Natural killer cell (primary cell): ENCODE data around the gene HOXB7. TPM values are rescaled to one million over a fixed set of nuclear protein-coding genes. Genes with fewer than 3 reads are reported as not detected.

Experiments used
- ATAC-seq, 3 donors: fragments of 150-1000 bp in 2 of 3; fragments of 200-7000 bp in 1 of 3; cut with Tn5 transposase; 1 replicate in 1 of 3; 2 replicates in 2 of 3; pipeline ENCODE4 v1.10.0; 2021; ENCODE audit warnings: mild to moderate bottlenecking in 2 of 3, moderate library complexity in 2 of 3
- DNase-seq, 2 donors: peaks; one replicate each; pipeline versions ENCODE4 v3.0.0 to v3.0.0-alpha.2; 2013 to 2021; ENCODE audit warnings: mixed read lengths in 1 of 2
- H3K27ac ChIP-seq: one replicate; pipeline ENCODE4 v1.5.1; 2013; ENCODE audit warnings: mild to moderate bottlenecking, low read length
- H3K27me3 ChIP-seq: one replicate; pipeline ENCODE4 v1.6.1; 2013; ENCODE audit warnings: low read length; ENCODE audit not compliant: control insufficient read depth, insufficient read depth
- H3K36me3 ChIP-seq: one replicate; pipeline ENCODE4 v1.6.1; 2013; ENCODE audit warnings: low read length; ENCODE audit not compliant: control insufficient read depth, insufficient read depth
- H3K4me1 ChIP-seq: one replicate; pipeline ENCODE4 v1.6.1; 2013; ENCODE audit warnings: low read length; ENCODE audit not compliant: control insufficient read depth, insufficient read depth
- H3K4me3 ChIP-seq: one replicate; pipeline ENCODE4 v1.5.1; 2013; ENCODE audit warnings: low read length
- H3K9me3 ChIP-seq: one replicate; pipeline ENCODE4 v1.6.1; 2013; ENCODE audit warnings: low read length; ENCODE audit not compliant: control insufficient read depth, insufficient read depth
- H3K27ac Mint-ChIP-seq, 2 donors: one replicate each; pipeline ENCODE4 v1.8.0; 2022; ENCODE audit warnings: mild to moderate bottlenecking in 2 of 2, mixed read lengths in 2 of 2, moderate library complexity in 1 of 2
- H3K27me3 Mint-ChIP-seq, 2 donors: one replicate each; pipeline ENCODE4 v1.8.0; 2022; ENCODE audit warnings: low read depth in 2 of 2, mixed read lengths in 2 of 2
- H3K36me3 Mint-ChIP-seq: one replicate; pipeline ENCODE4 v1.8.0; 2022; ENCODE audit warnings: mixed read lengths
- H3K4me1 Mint-ChIP-seq, 2 donors: one replicate each; pipeline ENCODE4 v1.8.0; 2022; ENCODE audit warnings: mixed read lengths in 2 of 2
- H3K4me3 Mint-ChIP-seq: one replicate; pipeline ENCODE4 v1.8.0; 2022; ENCODE audit warnings: mild to moderate bottlenecking, moderate library complexity, mixed read lengths
- H3K9me3 Mint-ChIP-seq, 2 donors: one replicate each; pipeline ENCODE4 v1.8.0; 2022; ENCODE audit warnings: mixed read lengths in 2 of 2
- CTCF ChIP-seq: fragments of 200-600 bp; IDR thresholded peaks from one replicate; pipeline ENCODE4 v1.8.0; 2022; ENCODE audit warnings: antibody characterized with exemption
- WGBS: methylation state at CpG from one replicate; pipeline ENCODE4 v1.1.7; 2013; ENCODE audit warnings: missing lambda C conversion rate; ENCODE audit not compliant: insufficient coverage; 5-methylcytosine and 5-hydroxymethylcytosine counted together
- intact Hi-C: fragments of 100-400 bp; cut with micrococcal nuclease; formaldehyde crosslinking; loops from one replicate; pipeline ENCODE4 v1.14.2; 2022
- total RNA-seq, 4 donors: library from RNA; stranded (reverse); fragments of 120-200 nt in 1 of 4; gene quantifications; one replicate each; pipeline versions ENCODE4 v1.2.3 to v1.2.4, GENCODE V29; 2013 to 2022

Gene HOXB7
- total RNA-seq, 3 donors from 2014 or later (not counting 1 experiment from before 2014, with no cell fraction given): 0.45 to 1.4 (median 0.97) TPM

DNA sequence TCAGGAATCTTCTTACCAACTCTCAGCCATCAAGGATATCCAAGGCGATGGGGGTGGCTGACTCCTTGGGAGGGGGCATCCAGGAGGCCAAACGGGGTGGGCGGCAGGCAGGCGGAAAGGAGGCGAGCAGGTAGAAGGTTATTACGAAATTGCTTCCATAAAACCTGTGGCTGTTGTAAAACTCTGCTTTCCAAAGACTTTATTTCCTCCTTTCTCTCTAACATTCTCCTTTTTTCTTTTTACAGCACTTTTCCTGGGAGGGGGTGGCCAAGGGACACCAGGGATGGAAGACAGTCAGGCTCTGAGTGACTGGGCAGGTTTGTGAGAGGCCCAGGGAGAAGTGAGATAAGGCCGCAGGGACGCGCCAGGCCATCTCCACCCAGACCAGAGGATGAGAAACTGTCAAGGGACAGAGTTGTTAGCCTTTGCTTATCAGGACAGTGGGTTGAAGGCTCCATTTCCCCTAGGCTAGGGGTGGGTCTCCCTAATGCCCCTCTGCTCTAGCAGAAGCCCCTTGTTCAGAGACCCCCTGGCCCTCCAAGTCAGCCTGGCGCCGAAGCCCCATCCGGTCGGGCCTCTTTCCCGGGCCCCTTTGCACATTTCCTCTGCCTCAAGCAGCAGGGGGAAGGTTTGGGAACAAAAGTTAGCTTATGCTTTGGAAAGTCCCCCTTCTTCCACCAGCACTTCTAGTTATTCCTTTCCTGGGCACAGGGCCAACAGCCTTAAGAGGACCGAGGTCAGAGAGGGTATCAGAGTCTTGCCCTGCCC is 20.3 kb upstream of the HOXB7 start:
- Histone ChIP-seq H3K9me3 (no peaks in the 10 kb centered on the region), H3K4me3 (no peak overlapping the region), H3K27ac (no peak overlapping the region), H3K27me3 (peaks cover 70% of the 10 kb centered on the region), H3K4me1 (peaks cover 21% of the 10 kb centered on the region), H3K36me3 (no peaks in the 10 kb centered on the region)
- ATAC-seq (no peak), DNase-seq (no peak)
- H3K27ac Mint-ChIP-seq: no peak overlapping the region
- peaks cover 10 to 15% of the 10 kb centered on the region in 2 donors for H3K4me1 Mint-ChIP-seq
- no peak overlapping the region for H3K4me3 Mint-ChIP-seq
- WGBS: 81% methylated on average over 10 of the region's 15 CpGs
- H3K9me3 Mint-ChIP-seq: no peaks in the 10 kb centered on the region
- intact Hi-C loops: no loop called here
- H3K27me3 Mint-ChIP-seq: peaks cover 85 to 92% of the 10 kb centered on the region in 2 donors
- TF ChIP-seq CTCF: no peak
- H3K36me3 Mint-ChIP-seq: no peaks in the 10 kb centered on the region

DNA sequence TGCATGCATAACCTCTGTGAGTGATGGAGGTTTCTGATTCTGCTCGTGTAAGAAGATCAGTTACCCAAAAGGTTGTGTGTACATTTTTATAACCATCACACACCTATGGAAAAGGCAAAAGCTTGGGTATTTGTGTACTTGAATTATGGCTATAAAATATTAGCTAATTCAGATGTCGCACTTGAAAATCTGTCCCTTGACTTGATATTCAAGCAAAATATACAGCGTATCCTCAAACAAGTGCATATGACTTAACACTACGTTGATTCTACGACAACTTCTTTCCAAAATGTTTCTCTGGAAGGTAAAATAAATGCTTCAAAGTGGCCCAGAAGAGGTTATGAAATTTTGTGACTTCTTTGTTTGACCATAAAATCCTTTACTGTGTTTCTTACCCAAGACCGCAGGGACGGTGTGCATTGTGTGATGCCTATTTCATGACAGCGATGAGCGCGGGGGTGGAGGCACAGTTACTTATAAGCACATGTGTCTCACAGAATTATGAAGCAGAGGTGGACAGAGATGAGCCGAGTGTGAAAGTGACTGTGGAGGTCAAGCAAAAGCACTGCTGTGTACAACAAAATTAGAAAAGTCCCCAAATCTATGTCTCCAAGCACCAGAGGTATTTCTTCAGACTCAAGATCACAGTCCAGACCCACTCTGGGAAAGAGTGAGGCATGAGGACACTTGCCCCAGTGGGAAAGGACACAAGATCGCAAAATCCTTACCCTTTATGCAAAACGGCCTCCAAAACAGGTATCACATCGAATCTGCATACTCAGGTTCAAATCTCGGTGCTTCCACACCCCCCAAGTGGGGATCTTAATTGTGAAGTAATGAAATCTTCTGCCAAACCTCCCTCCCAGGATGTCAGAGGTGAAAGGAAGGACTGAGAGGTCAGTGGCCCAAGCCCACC is 19.4 kb upstream of the HOXB7 start:
- Histone ChIP-seq H3K9me3 (no peaks in the 10 kb centered on the region), H3K4me1 (peaks cover 28% of the 10 kb centered on the region), H3K36me3 (no peaks in the 10 kb centered on the region), H3K27me3 (peaks cover 65% of the 10 kb centered on the region), H3K27ac (no peak overlapping the region), H3K4me3 (no peak overlapping the region)
- H3K27me3 Mint-ChIP-seq: peaks cover 82 to 91% of the 10 kb centered on the region in 2 donors
- H3K9me3 Mint-ChIP-seq: no peaks in the 10 kb centered on the region
- DNase-seq (no peak), ATAC-seq (no peak)
- intact Hi-C loops: no loop called here
- no peaks in the 10 kb centered on the region for H3K36me3 Mint-ChIP-seq
- no peak overlapping the region for H3K4me3 Mint-ChIP-seq
- H3K4me1 Mint-ChIP-seq: peaks cover 18 to 24% of the 10 kb centered on the region in 2 donors
- WGBS: 95% methylated on average over 12 of the region's 15 CpGs
- no peak overlapping the region for H3K27ac Mint-ChIP-seq
- no peak for TF ChIP-seq CTCF

- Histone ChIP-seq H3K4me1 (peaks cover 36% of the 10 kb centered on the region), H3K27ac (no peak overlapping the region), H3K4me3 (no peak overlapping the region), H3K36me3 (no peaks in the 10 kb centered on the region), H3K9me3 (no peaks in the 10 kb centered on the region), H3K27me3 (peaks cover 65% of the 10 kb centered on the region)
- H3K27me3 Mint-ChIP-seq: peaks cover 74 to 87% of the 10 kb centered on the region in 2 donors
- peaks cover 18 to 25% of the 10 kb centered on the region in 2 donors for H3K4me1 Mint-ChIP-seq
- no peaks in the 10 kb centered on the region for H3K9me3 Mint-ChIP-seq
- no peak overlapping the region for H3K27ac Mint-ChIP-seq
- TF ChIP-seq CTCF: no peak
- intact Hi-C loops: no loop called here
- H3K4me3 Mint-ChIP-seq: no peak overlapping the region
- ATAC-seq: no peak
- 89% methylated on average over 5 of the region's 5 CpGs for WGBS
- no peak for DNase-seq
- no peaks in the 10 kb centered on the region for H3K36me3 Mint-ChIP-seq
These were observed 18.6 kb upstream of the HOXB7 start for GRCh38 chr17:48629411-48629759.
